HG02981 (cell line): Measurements from ENCODE around the gene SYCE1.
"Not testable (repeated sequence)": the region's sequence is repeated elsewhere in the genome, so short reads cannot be mapped to it uniquely, and the experiment has no call there.

Source experiments
- ATAC-seq: cut with Tn5 transposase; IDR thresholded peaks from one replicate; pipeline ENCODE4 v1.9.1; 2021; ENCODE audit warnings: mild to moderate bottlenecking, moderate library complexity; ENCODE audit not compliant: unreplicated experiment

Gene SYCE1

GRCh38 chr10:133565441-133566294 lies at the start of gene SYCE1:
SYCE1 (minus strand) TSS chr10:133565583; CDS start chr10:133565529, 54 bp downstream.
- ATAC-seq: no peak

- ATAC-seq: no peak
Observed at GRCh38 chr10:133614830-133615580, 49.6 kb upstream of the SYCE1 start.

GRCh38 chr10:133613699-133614098 lies 48.3 kb upstream of the SYCE1 start:
- ATAC-seq: no peak

GRCh38 chr10:133611079-133611478 lies 45.7 kb upstream of the SYCE1 start:
- ATAC-seq: no peak

GRCh38 chr10:133608855-133609254 lies 43.5 kb upstream of the SYCE1 start:
- ATAC-seq: no peak

GRCh38 chr10:133603434-133603833 lies 38.1 kb upstream of the SYCE1 start:
- ATAC-seq: not testable (repeated sequence)

GRCh38 chr10:133600657-133601056 lies 35.3 kb upstream of the SYCE1 start:
- no peak for ATAC-seq

- not testable (repeated sequence) for ATAC-seq
Observed at GRCh38 chr10:133599869-133600268, 34.5 kb upstream of the SYCE1 start.

- no peak for ATAC-seq
Observed at GRCh38 chr10:133592716-133593115, 27.3 kb upstream of the SYCE1 start.

- ATAC-seq: no peak
Observed at GRCh38 chr10:133590970-133591359, 25.6 kb upstream of the SYCE1 start.

- ATAC-seq: no peak
Observed at GRCh38 chr10:133590226-133590969, 25.0 kb upstream of the SYCE1 start.

GRCh38 chr10:133577037-133577436 lies 11.7 kb upstream of the SYCE1 start:
- not testable (repeated sequence) for ATAC-seq

- ATAC-seq: not testable (repeated sequence)
Observed at GRCh38 chr10:133573460-133573859, 8.1 kb upstream of the SYCE1 start.

GRCh38 chr10:133572055-133572454 lies 6.7 kb upstream of the SYCE1 start:
- ATAC-seq: not testable (repeated sequence)

GRCh38 chr10:133569801-133570200 lies 4.4 kb upstream of the SYCE1 start:
- not testable (repeated sequence) for ATAC-seq

GRCh38 chr10:133568831-133569527 lies 3.6 kb upstream of the SYCE1 start:
- ATAC-seq: not testable (repeated sequence)

GRCh38 chr10:133568287-133568614 lies 2.9 kb upstream of the SYCE1 start:
- ATAC-seq: no peak

GRCh38 chr10:133567609-133568286 lies 2.4 kb upstream of the SYCE1 start:
- ATAC-seq: no peak

GRCh38 chr10:133567119-133567518 lies 1.7 kb upstream of the SYCE1 start:
- no peak for ATAC-seq

- ATAC-seq: no peak
Observed at GRCh38 chr10:133564816-133565215, 567 bp downstream of the SYCE1 start.
